B cell (primary cell): ENCODE data around the gene SAP30L.

ENCODE experiments used
- CTCF ChIP-seq: fragments of 200-600 bp; IDR thresholded peaks from one replicate; pipeline ENCODE4 v1.8.0; 2022; ENCODE audit warnings: antibody characterized with exemption, mild to moderate bottlenecking
- EZH2 ChIP-seq: IDR thresholded peaks from 2 replicates; pipeline ENCODE4 v1.6.1; 2012; ENCODE audit warnings: borderline replicate concordance, low read depth, mild to moderate bottlenecking, moderate library complexity, low read length; ENCODE audit not compliant: insufficient read depth, poor library complexity, severe bottlenecking

GRCh38 chr5:154445422-154446194 lies at the start of gene SAP30L:
- TF ChIP-seq CTCF, result no peak
- TF ChIP-seq EZH2, result no peak
